Suprapubic skin (tissue), 4 donors: ENCODE results near the gene CEP120. TPM values are rescaled to one million over a fixed set of nuclear protein-coding genes. Genes with fewer than 3 reads are reported as not detected.

ENCODE experiments used
- DNase-seq, 2 donors: peaks; one replicate each; pipeline ENCODE4 v3.0.0-alpha.2; 2019; ENCODE audit warnings: low spot score in 2 of 2
- H3K27ac ChIP-seq: fragments of 200-600 bp; sonication (generic); one replicate; pipeline ENCODE4 v1.5.1; 2019
- H3K27me3 ChIP-seq: fragments of 200-600 bp; sonication (generic); one replicate; pipeline ENCODE4 v1.5.1; 2019
- H3K36me3 ChIP-seq: fragments of 200-600 bp; sonication (generic); one replicate; pipeline ENCODE4 v1.5.1; 2019
- H3K4me1 ChIP-seq: fragments of 200-600 bp; sonication (generic); one replicate; pipeline ENCODE4 v1.5.1; 2019
- H3K4me3 ChIP-seq: fragments of 200-600 bp; sonication (generic); one replicate; pipeline ENCODE4 v1.5.1; 2019; ENCODE audit warnings: mild to moderate bottlenecking
- H3K9me3 ChIP-seq: fragments of 200-600 bp; sonication (generic); one replicate; pipeline ENCODE4 v1.5.1; 2019
- CTCF ChIP-seq, 2 donors: fragments of 200-600 bp in 1 of 2; fragments of 450-650 bp in 1 of 2; sonication (generic) in 1 of 2; IDR thresholded peaks; one replicate each; pipeline ENCODE4 v1.5.1; 2016 to 2019; ENCODE audit warnings: antibody characterized with exemption in 2 of 2, mild to moderate bottlenecking in 1 of 2, moderate library complexity in 1 of 2
- EP300 ChIP-seq: sonication (generic); formaldehyde crosslinking; IDR thresholded peaks from one replicate; pipeline ENCODE4 v1.6.1; 2017; ENCODE audit warnings: antibody characterized with exemption
- POLR2A ChIP-seq, 2 donors: fragments of 450-650 bp; IDR thresholded peaks; one replicate each; pipeline ENCODE4 v1.6.1; 2017; ENCODE audit warnings: antibody characterized with exemption in 2 of 2, mild to moderate bottlenecking in 2 of 2, moderate library complexity in 2 of 2
- POLR2AphosphoS5 ChIP-seq, 3 donors: sonication (generic); formaldehyde crosslinking; IDR thresholded peaks; one replicate each; pipeline ENCODE4 v1.6.1; 2017; ENCODE audit warnings: antibody characterized with exemption in 3 of 3
- WGBS: methylation state at CpG from one replicate; pipeline ENCODE4 v1.1.5; 2018; 5-methylcytosine and 5-hydroxymethylcytosine counted together
- total RNA-seq, 4 donors: library from RNA; depleted of rRNA; stranded (reverse); fragments of >200 nt; gene quantifications; one replicate each; pipeline ENCODE4 v1.1.0, GENCODE V29; 2016

CEP120 gene
- total RNA-seq, 4 donors from 2014 or later: 5.7 to 18.3 (median 10.7) TPM

GRCh38 chr5:123364441-123365155 lies 58.6 kb downstream of the CEP120 start:
- WGBS: 81% methylated on average over 2 of the region's 2 CpGs
- TF ChIP-seq POLR2A (IDR thresholded peaks at IDR 0.05) (no peak), POLR2AphosphoS5 (IDR thresholded peaks at IDR 0.05) (no peak), EP300 (no peak), CTCF (IDR thresholded peaks at IDR 0.05) (no peak)
- Histone ChIP-seq H3K27me3 (no peaks in the 10 kb centered on the region), H3K36me3 (peaks cover 6% of the 10 kb centered on the region), H3K4me1 (no peaks in the 10 kb centered on the region), H3K9me3 (no peaks in the 10 kb centered on the region), H3K27ac (no peak overlapping the region), H3K4me3 (no peak overlapping the region)
- no peak for DNase-seq

GRCh38 chr5:123360910-123361309 lies 62.3 kb downstream of the CEP120 start:
- no peak overlapping the region for H3K27ac ChIP-seq
- TF ChIP-seq POLR2AphosphoS5 (IDR thresholded peaks at IDR 0.05) (no peak), POLR2A (IDR thresholded peaks at IDR 0.05) (no peak), CTCF (IDR thresholded peaks at IDR 0.05) (no peak), EP300 (no peak)
- no peak for DNase-seq

GRCh38 chr5:123360201-123360571 lies 63.0 kb downstream of the CEP120 start:
- H3K27ac ChIP-seq: no peak overlapping the region
- no peaks in the 10 kb centered on the region for H3K9me3 ChIP-seq
- no peaks in the 10 kb centered on the region for H3K4me1 ChIP-seq
- peaks cover 6% of the 10 kb centered on the region for H3K36me3 ChIP-seq
- H3K4me3 ChIP-seq: no peak overlapping the region
- H3K27me3 ChIP-seq: no peaks in the 10 kb centered on the region
- no peak for DNase-seq
- no peak for TF ChIP-seq EP300
- no peak for TF ChIP-seq CTCF (IDR thresholded peaks at IDR 0.05)
- no peak for TF ChIP-seq POLR2AphosphoS5 (IDR thresholded peaks at IDR 0.05)
- TF ChIP-seq POLR2A (IDR thresholded peaks at IDR 0.05): no peak

More at GRCh38 chr5:123360910-123361309, 62.3 kb downstream of the CEP120 start:
- no peaks in the 10 kb centered on the region for H3K9me3 ChIP-seq
- no peak overlapping the region for H3K4me3 ChIP-seq
- no peaks in the 10 kb centered on the region for H3K4me1 ChIP-seq
- H3K27me3 ChIP-seq: no peaks in the 10 kb centered on the region
- H3K36me3 ChIP-seq: peaks cover 6% of the 10 kb centered on the region

GRCh38 chr5:123359454-123360200 lies 63.6 kb downstream of the CEP120 start:
- DNase-seq: no peak
- Histone ChIP-seq H3K4me3 (no peak overlapping the region), H3K36me3 (peaks cover 6% of the 10 kb centered on the region), H3K9me3 (no peaks in the 10 kb centered on the region), H3K27ac (no peak overlapping the region), H3K27me3 (no peaks in the 10 kb centered on the region), H3K4me1 (no peaks in the 10 kb centered on the region)
- 58% methylated on average over 5 of the region's 5 CpGs for WGBS
- TF ChIP-seq CTCF (IDR thresholded peaks at IDR 0.05) (no peak), POLR2A (IDR thresholded peaks at IDR 0.05) (no peak), POLR2AphosphoS5 (IDR thresholded peaks at IDR 0.05) (no peak), EP300 (no peak)

GRCh38 chr5:123358751-123359150 lies 64.5 kb downstream of the CEP120 start:
- no peaks in the 10 kb centered on the region for H3K4me1 ChIP-seq
- TF ChIP-seq POLR2A (IDR thresholded peaks at IDR 0.05) (no peak), EP300 (no peak), CTCF (IDR thresholded peaks at IDR 0.05) (no peak), POLR2AphosphoS5 (IDR thresholded peaks at IDR 0.05) (no peak)
- H3K27me3 ChIP-seq: no peaks in the 10 kb centered on the region
- H3K36me3 ChIP-seq: peaks cover 6% of the 10 kb centered on the region
- no peak for DNase-seq
- WGBS: 97% methylated on average over 1 of the region's 1 CpG
- no peaks in the 10 kb centered on the region for H3K9me3 ChIP-seq
- H3K27ac ChIP-seq: no peak overlapping the region
- no peak overlapping the region for H3K4me3 ChIP-seq
